HCT116 (cell line): ENCODE measurements around the gene GDF2. TPM values are rescaled to one million over a fixed set of nuclear protein-coding genes. Genes with fewer than 3 reads are reported as not detected.

Experiments
- ATAC-seq: fragments of 200-7000 bp; cut with Tn5 transposase; 2 replicates; pipeline ENCODE4 v1.9.1; 2020; ENCODE audit warnings: mild to moderate bottlenecking, moderate library complexity
- BruUV-seq: library from RNA; stranded (reverse); fragments of 400-500 nt; replicated peaks from 2 replicates; lab custom pipeline; 2021; lab: Mats Ljungman, UMichigan
- CTCF ChIA-PET: fragments of 300-600 bp; sonication (Branson Sonifier 250); formaldehyde crosslinking; loops from one replicate; lab custom pipeline; 2021; ENCODE audit warnings: antibody characterized with exemption; lab: Charles Lee
- POLR2A ChIA-PET: fragments of 300-600, 350-600 bp; sonication (Branson Sonifier 250); formaldehyde crosslinking; loops from one replicate; lab custom pipeline; 2021; ENCODE audit warnings: antibody characterized with exemption; lab: Charles Lee
- RAD21 ChIA-PET, 2 experiments: fragments of 300-600 bp; sonication (Branson Sonifier 250); formaldehyde crosslinking; loops; one replicate each; lab custom pipeline; 2023; ENCODE audit warnings: low total read pairs in 2 of 2; ENCODE audit not compliant: uncharacterized antibody in 2 of 2, unreplicated experiment in 2 of 2, low non-redundant PET in 1 of 2; lab: Charles Lee
- DNase-seq: peaks from one replicate; pipeline ENCODE4 v3.0.0-alpha.2; 2010; ENCODE audit warnings: low read depth, low spot score
- H2AFZ ChIP-seq: fragments of 200-600 bp; shearing (Covaris generic), sonication (generic); 2 replicates; pipeline ENCODE4 v1.6.1; 2017; ENCODE audit warnings: low read depth, mixed run types, mixed read lengths, antibody characterized with exemption, low read length; ENCODE audit not compliant: poor library complexity, severe bottlenecking
- H3K27ac ChIP-seq: 2 replicates; pipeline ENCODE4 v1.5.1; 2012; ENCODE audit warnings: low read depth, low read length
- H3K27me3 ChIP-seq: fragments of 200-600 bp; sonication (generic); 2 replicates; pipeline ENCODE4 v1.6.1; 2016; ENCODE audit warnings: mixed run types, low read length, mixed read lengths; ENCODE audit not compliant: insufficient read depth
- H3K36me3 ChIP-seq, 2 experiments: fragments of 200-500 bp in 1 of 2; fragments of 200-600 bp in 1 of 2; sonication (Bioruptor generic) in 1 of 2; sonication (generic) in 1 of 2; 2 replicates each; pipeline versions ENCODE4 v1.5.1 to v1.6.1; 2014 to 2016; ENCODE audit warnings: low read length in 2 of 2, inconsistent platforms in 1 of 2, mixed read lengths in 1 of 2, mixed run types in 1 of 2; ENCODE audit not compliant: insufficient read depth in 2 of 2, control insufficient read depth in 1 of 2
- H3K4me1 ChIP-seq, 2 experiments: fragments of 200-600 bp in 1 of 2; sonication (generic) in 1 of 2; 2 replicates each; pipeline versions ENCODE4 v1.5.1 to v1.6.1; 2012 to 2017; ENCODE audit warnings: low read length in 2 of 2, inconsistent platforms in 1 of 2, mild to moderate bottlenecking in 1 of 2, mixed read lengths in 1 of 2, mixed run types in 1 of 2, moderate library complexity in 1 of 2; ENCODE audit not compliant: insufficient read depth in 2 of 2, control insufficient read depth in 1 of 2
- H3K4me2 ChIP-seq: fragments of 200-600 bp; sonication (generic); 2 replicates; pipeline ENCODE4 v1.6.1; 2017; ENCODE audit warnings: mixed run types, low read length, mixed read lengths
- H3K4me3 ChIP-seq, 2 experiments: fragments of 200-600 bp in 1 of 2; sonication (generic) in 1 of 2; replicated peaks in 1 of 2; 2 replicates each; pipeline ENCODE4 v1.5.1; 2011 to 2016; ENCODE audit warnings: low read length in 2 of 2, control low read depth in 1 of 2, low read depth in 1 of 2, mild to moderate bottlenecking in 1 of 2, mixed read lengths in 1 of 2, mixed run types in 1 of 2
- H3K79me2 ChIP-seq: fragments of 200-600 bp; sonication (generic); 2 replicates; pipeline ENCODE4 v1.6.1; 2017; ENCODE audit warnings: mild to moderate bottlenecking, mixed run types, low read length, moderate library complexity, mixed read lengths; ENCODE audit not compliant: insufficient read depth
- H3K9ac ChIP-seq: fragments of 200-600 bp; sonication (generic); 2 replicates; pipeline ENCODE4 v1.6.1; 2016; ENCODE audit warnings: low read length, mixed read lengths
- H3K9me2 ChIP-seq: fragments of 200-600 bp; sonication (generic), shearing (Covaris generic); 2 replicates; pipeline ENCODE4 v1.6.1; 2017; ENCODE audit warnings: mixed run types, mild to moderate bottlenecking, moderate library complexity; ENCODE audit not compliant: insufficient read depth
- H3K9me3 ChIP-seq, 2 experiments: fragments of 200-500 bp in 1 of 2; fragments of 200-600 bp in 1 of 2; sonication (Bioruptor generic) in 1 of 2; sonication (generic) in 1 of 2; 2 replicates each; pipeline ENCODE4 v1.6.1; 2014 to 2017; ENCODE audit warnings: low read length in 2 of 2, mixed read lengths in 2 of 2, inconsistent platforms in 1 of 2, low read depth in 1 of 2, mild to moderate bottlenecking in 1 of 2, mixed run types in 1 of 2, moderate library complexity in 1 of 2; ENCODE audit not compliant: control insufficient read depth in 1 of 2, insufficient read depth in 1 of 2
- H4K20me1 ChIP-seq: fragments of 200-600 bp; sonication (generic), shearing (Covaris generic); 2 replicates; pipeline ENCODE4 v1.6.1; 2017; ENCODE audit warnings: mixed run types, mild to moderate bottlenecking, moderate library complexity; ENCODE audit not compliant: insufficient read depth
- CEBPB ChIP-seq: IDR thresholded peaks from 2 replicates; pipeline ENCODE4 v1.6.1; 2012; ENCODE audit warnings: low read depth
- CTCF ChIP-seq, 3 experiments: fragments of 200-600 bp in 1 of 3; sonication (generic) in 1 of 3; IDR thresholded peaks in 2 of 3; conservative IDR thresholded peaks in 1 of 3; 2 replicates each; pipeline ENCODE4 v1.5.1; 2012 to 2017; ENCODE audit warnings: low read depth in 2 of 3, low read length in 2 of 3, antibody characterized with exemption in 1 of 3, borderline replicate concordance in 1 of 3, control low read depth in 1 of 3, mild to moderate bottlenecking in 1 of 3, mixed read lengths in 1 of 3, mixed run types in 1 of 3, moderate library complexity in 1 of 3; ENCODE audit not compliant: insufficient read depth in 1 of 3
- EGR1 ChIP-seq: IDR thresholded peaks from 2 replicates; pipeline ENCODE4 v1.6.1; 2012; ENCODE audit warnings: low read depth
- ELF1 ChIP-seq: IDR thresholded peaks from 2 replicates; pipeline ENCODE4 v1.6.1; 2012; ENCODE audit warnings: low read depth, borderline replicate concordance
- EZH2phosphoT487 ChIP-seq: fragments of 200-600 bp; IDR thresholded peaks from 2 replicates; pipeline ENCODE4 v1.6.1; 2018; ENCODE audit warnings: antibody characterized with exemption, borderline replicate concordance
- FOSL1 ChIP-seq: IDR thresholded peaks from 2 replicates; pipeline ENCODE4 v1.6.1; 2012; ENCODE audit warnings: low read depth
- JUND ChIP-seq: IDR thresholded peaks from 2 replicates; pipeline ENCODE4 v1.6.1; 2012
- POLR2AphosphoS5 ChIP-seq: IDR thresholded peaks from 2 replicates; pipeline ENCODE4 v1.6.1; 2011; ENCODE audit warnings: mild to moderate bottlenecking, low read depth, low read length, moderate library complexity
- RAD21 ChIP-seq: IDR thresholded peaks from 2 replicates; pipeline ENCODE4 v1.6.1; 2012; ENCODE audit warnings: low read depth, mild to moderate bottlenecking
- REST ChIP-seq: IDR thresholded peaks from 2 replicates; pipeline ENCODE4 v1.6.1; 2012; ENCODE audit warnings: low read depth
- SIN3A ChIP-seq: IDR thresholded peaks from 2 replicates; pipeline ENCODE4 v1.6.1; 2012; ENCODE audit warnings: low read depth
- TCF7L2 ChIP-seq: IDR thresholded peaks from 2 replicates; pipeline ENCODE4 v1.7.0; 2011; ENCODE audit warnings: borderline replicate concordance, inconsistent platforms; ENCODE audit not compliant: insufficient read depth, insufficient read length; ENCODE audit errors: extremely low read depth
- YY1 ChIP-seq: IDR thresholded peaks from 2 replicates; pipeline ENCODE4 v1.6.1; 2011; ENCODE audit warnings: low read length, low read depth, moderate library complexity, mild to moderate bottlenecking; ENCODE audit not compliant: insufficient replicate concordance; ENCODE audit errors: extremely low read depth
- ZBTB33 ChIP-seq: IDR thresholded peaks from 2 replicates; pipeline ENCODE4 v1.6.1; 2011; ENCODE audit warnings: mild to moderate bottlenecking, low read length, moderate library complexity; ENCODE audit not compliant: insufficient replicate concordance; ENCODE audit errors: extremely low read depth
- ZFX ChIP-seq: fragments of 450-650 bp; IDR thresholded peaks from 2 replicates; pipeline ENCODE4 v1.6.1; 2017
- ZNF274 ChIP-seq: fragments of 200-500 bp; sonication (Bioruptor generic); IDR thresholded peaks from 2 replicates; pipeline ENCODE4 v1.6.1; 2014; ENCODE audit warnings: mild to moderate bottlenecking, low read depth, low read length, inconsistent platforms
- intact Hi-C: fragments of 100-400 bp; cut with micrococcal nuclease; formaldehyde crosslinking; loops from 2 replicates; pipeline ENCODE4 v1.10.0; 2022
- total RNA-seq: library from RNA; stranded (reverse); gene quantifications from one replicate; pipeline ENCODE4 v1.2.1, GENCODE V29; 2021; ENCODE audit not compliant: unreplicated experiment

GDF2 gene
- total RNA-seq, 1 experiment from 2014 or later: not detected

GRCh38 chr10:47366731-47367460, 44.6 kb downstream of the GDF2 start:
- ATAC-seq (no peak), DNase-seq (no peak)
- POLR2A ChIA-PET: no interaction called here
- RAD21 ChIA-PET: no interaction called here
- no TSS peak for BruUV-seq
- intact Hi-C loops: no loop called here
- H3K9me3 ChIP-seq: no peaks in the 10 kb centered on the region
- no peak overlapping the region for H3K4me2 ChIP-seq
- no peak overlapping the region for H2AFZ ChIP-seq
- H3K9me2 ChIP-seq: no peaks in the 10 kb centered on the region
- CTCF ChIA-PET: no interaction called here
- H3K79me2 ChIP-seq: no peaks in the 10 kb centered on the region
- no peaks in the 10 kb centered on the region for H3K36me3 ChIP-seq
- no peak overlapping the region for H3K27ac ChIP-seq
- H3K4me3 ChIP-seq: no peak overlapping the region
- TF ChIP-seq SIN3A (no peak), ZFX (no peak), TCF7L2 (no peak), EGR1 (no peak), REST (no peak), CTCF (IDR thresholded peaks at IDR 0.05 in 2 of 3, conservative IDR thresholded peaks at IDR 0.05 in 1 of 3; ENCODE audit: borderline replicate concordance in 1 of 3, insufficient read depth in 1 of 3, low read depth in 2 of 3, low read length in 2 of 3) (no peak), ELF1 (no peak), CEBPB (no peak), RAD21 (no peak), ZNF274 (no peak), POLR2AphosphoS5 (no peak), JUND (no peak), YY1 (no peak), FOSL1 (no peak), ZBTB33 (no peak), EZH2phosphoT487 (no peak)
- H3K9ac ChIP-seq: no peak overlapping the region
- H3K4me1 ChIP-seq: peaks cover 0 to 12% of the 10 kb centered on the region in 2 experiments; a peak in 1 of 4 replicates
- no peaks in the 10 kb centered on the region for H3K27me3 ChIP-seq
- no peaks in the 10 kb centered on the region for H4K20me1 ChIP-seq
